ENCODE measurements around the gene ATG16L1.

The ATG16L1 gene

GRCh38 chr2:233261819-233262555 is 10.5 kb downstream of the ATG16L1 start:
- DNase-seq, result no peak

DNA sequence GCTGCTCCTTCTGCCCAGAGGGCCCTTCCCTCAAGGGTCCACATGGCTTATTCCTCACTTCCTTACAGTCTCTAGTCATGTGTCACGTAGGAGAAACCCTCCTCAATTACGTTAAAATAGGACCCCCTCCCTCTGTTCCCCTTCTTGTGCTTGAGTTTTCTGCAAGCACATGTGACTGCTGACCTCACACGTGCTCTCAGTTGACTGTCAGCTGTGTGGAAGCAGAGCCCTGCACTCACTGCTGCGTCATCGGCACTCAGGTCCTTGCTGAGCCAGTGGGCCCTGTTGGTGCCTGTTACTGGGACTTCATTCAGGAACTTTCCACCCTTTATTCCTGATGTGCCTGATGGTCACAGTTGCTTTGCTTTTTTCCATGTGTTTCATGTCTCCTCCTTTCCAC is 11.1 kb downstream of the ATG16L1 start:
- DNase-seq, result no peak

GRCh38 chr2:233263045-233263570 is 11.6 kb downstream of the ATG16L1 start:
- no peak for DNase-seq

GRCh38 chr2:233264667-233265066 is 13.2 kb downstream of the ATG16L1 start:
- DNase-seq, result no peak

DNA sequence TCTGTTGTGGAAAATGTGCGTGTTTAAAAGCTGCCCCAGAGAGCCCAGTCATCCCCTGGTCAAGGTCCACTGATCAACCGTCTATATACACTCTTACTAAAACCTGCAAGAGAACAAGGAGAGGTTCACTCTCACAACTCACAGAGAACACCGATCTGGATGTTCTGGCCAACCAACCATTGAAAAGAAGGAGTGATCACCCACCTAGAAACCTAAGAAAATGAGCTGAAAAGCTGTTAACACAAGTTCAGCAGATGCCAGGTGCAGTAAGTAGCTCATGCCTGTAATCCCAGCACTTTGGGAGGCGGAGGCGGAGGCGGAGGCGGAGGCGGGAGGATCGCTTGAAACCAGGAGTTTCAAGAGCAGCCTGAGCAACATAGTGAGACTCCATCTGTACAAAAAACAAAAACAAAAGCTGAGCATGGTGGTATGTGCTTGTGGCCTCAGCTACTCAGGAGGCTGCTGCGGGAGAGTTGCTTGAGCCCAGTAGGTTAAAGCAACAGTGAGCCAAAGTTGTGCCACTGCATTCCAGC is 14.5 kb downstream of the ATG16L1 start:
- no peak for DNase-seq

DNA sequence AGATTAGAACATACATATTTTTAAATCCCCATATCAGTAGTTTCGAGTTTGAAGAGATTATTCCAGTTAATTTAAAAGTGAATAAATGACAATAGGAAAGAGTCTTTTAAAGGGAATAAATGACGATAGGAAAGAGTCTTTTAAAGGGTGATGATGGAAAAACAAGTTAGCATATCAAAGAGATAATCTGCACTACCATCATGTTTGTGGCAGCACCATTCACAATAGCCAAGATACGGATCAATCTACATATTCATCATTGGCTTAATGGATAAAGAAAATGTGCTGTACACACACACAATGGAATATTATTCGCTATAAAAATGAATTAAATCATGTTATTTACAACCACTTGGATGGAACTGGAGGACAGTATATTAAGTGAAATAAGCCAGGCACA is 15.0 kb downstream of the ATG16L1 start:
- DNase-seq, result no peak

- no peak for DNase-seq
These were observed 16.2 kb downstream of the ATG16L1 start for GRCh38 chr2:233267516-233268245.

- DNase-seq, result no peak
These were observed 18.9 kb downstream of the ATG16L1 start for GRCh38 chr2:233270366-233270765.

- no peak for DNase-seq
These were observed 19.5 kb downstream of the ATG16L1 start for GRCh38 chr2:233270951-233271350.

- DNase-seq, result no peak
These were observed 20.2 kb downstream of the ATG16L1 start for GRCh38 chr2:233271693-233272092.

DNA sequence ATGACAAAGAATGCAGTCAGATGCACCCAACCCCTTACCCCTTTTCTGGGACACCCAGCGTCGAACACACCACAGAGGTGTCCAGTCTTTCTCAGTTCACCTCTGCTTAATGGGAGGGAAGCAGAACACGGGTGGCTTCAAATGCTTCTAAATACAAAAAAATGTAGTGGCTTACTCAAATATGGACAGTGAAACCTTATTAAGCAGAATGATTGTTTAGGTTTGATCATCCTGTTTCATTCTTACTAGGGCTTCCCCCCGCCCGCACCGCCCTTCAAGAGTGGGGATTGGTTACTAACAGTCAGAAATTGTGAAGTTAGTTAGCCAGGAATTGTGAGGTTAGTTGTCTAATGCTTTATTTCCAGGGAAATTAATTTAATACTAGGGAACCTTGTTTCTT is 21.6 kb downstream of the ATG16L1 start:
- DNase-seq, result no peak

DNA sequence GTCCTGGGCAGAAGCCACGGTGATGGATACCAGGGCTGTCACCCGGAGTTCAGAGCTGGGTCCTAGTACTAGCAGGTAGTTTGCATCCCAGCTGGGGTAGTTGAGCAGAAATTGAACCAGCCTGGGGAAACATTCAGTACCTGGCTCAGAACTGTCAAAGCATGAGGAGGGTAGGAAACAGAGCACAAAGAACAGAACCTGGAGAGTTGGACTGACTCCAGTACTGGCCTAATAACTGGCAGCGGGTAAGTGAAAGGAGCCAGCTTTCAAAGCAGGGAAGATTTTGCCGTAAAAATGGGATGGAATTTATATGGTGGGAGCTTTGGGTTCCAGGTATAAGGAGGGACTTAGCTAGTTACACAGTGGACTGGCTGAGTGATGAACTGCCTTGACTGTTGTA is 23.8 kb downstream of the ATG16L1 start:
- DNase-seq, result no peak

GRCh38 chr2:233278921-233279320 is 27.4 kb downstream of the ATG16L1 start:
- no peak for DNase-seq

GRCh38 chr2:233280114-233280693 is 28.7 kb downstream of the ATG16L1 start:
- DNase-seq, result no peak

DNA sequence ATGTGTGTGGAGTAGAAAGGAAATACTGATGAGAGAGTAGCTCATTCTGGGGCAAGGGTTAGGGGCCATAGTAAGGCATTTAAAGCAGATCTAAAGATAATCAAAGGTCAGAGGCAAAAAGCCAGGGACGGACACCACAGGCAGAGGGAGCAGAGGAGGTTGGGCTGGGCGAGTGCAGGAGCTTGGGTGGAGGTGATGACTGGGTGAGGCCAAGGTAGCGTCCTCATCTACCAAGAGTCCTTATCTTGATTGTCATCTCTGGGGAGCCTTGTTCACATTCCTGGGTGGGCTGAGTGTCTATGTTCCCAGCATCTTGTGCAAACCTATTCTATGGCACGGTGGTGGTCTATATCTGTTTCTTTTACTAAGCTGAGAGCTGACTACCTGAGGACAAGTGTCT is 30.1 kb downstream of the ATG16L1 start:
- DNase-seq, result no peak

GRCh38 chr2:233281992-233282603 is 30.6 kb downstream of the ATG16L1 start:
- no peak for DNase-seq

- no peak for DNase-seq
These were observed 34.4 kb downstream of the ATG16L1 start for GRCh38 chr2:233285921-233286320.

- no peak for DNase-seq
These were observed 36.4 kb downstream of the ATG16L1 start for GRCh38 chr2:233287871-233288270.

GRCh38 chr2:233288663-233289062 is 37.2 kb downstream of the ATG16L1 start:
- DNase-seq, result no peak

- DNase-seq, result no peak
These were observed 38.2 kb downstream of the ATG16L1 start for GRCh38 chr2:233289648-233290047.

DNA sequence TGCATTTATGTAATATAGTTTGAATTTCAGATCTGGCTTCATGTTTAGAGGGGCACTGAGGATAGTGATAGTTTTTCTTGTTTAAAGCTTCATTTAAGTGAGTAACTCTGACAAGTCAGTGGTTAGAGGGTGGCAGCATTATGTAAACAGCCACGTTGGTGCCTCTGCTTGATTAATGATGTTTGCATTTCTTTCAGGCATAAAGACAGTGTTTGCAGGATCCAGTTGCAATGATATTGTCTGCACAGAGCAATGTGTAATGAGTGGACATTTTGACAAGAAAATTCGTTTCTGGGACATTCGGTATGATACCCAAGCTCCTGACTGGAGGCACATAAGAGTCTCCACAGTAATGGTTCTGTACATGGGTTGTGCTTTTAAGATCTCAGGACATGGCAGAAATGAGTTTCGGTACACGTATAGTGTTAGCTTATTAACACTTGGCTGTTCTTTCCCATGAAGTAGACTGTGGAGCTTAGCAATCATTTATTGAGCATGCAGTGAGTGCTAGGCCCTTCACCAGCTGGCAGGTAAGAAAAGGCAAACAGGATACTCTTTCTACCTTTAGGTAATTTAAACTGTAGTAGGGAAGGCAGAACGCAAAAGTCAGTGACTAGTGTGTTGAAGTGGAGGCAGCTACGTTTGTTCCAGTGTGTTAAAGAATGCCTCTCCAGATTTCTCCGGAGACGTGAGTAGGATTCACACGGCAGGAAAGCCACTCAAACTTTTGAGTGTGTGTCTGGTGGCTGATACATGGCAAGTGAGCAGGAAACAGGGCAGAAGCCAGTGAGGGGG is 38.8 kb downstream of the ATG16L1 start:
- no peak for DNase-seq

DNA sequence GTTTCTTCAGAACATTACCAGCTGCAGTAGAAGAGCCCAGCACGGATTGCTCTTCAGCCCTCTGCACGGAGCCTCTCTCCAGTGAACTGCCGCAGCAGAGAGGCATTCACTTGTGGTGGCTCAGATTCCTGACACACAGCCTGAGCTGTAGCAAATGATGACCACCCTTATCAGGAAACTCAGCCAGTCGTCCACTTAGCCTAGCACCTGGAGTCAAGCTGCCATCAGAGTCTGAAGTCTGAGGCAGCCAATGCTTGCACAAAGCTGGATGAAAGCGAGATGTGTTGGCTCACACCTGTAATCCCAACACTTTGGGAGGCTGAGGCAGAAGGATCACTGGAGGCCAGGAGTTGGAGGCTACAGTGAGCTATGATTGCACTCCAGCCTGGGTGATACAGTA is 44.4 kb downstream of the ATG16L1 start:
- DNase-seq, result no peak

Measured in cerebellar nuclear complex (tissue), 1 donor.